ENCODE results near the gene CPLANE1. TPM values are rescaled to one million over a fixed set of nuclear protein-coding genes. Genes with fewer than 3 reads are reported as not detected.
"Not testable (repeated sequence)": the region's sequence is repeated elsewhere in the genome, so short reads cannot be mapped to it uniquely, and the experiment has no call there.

The CPLANE1 gene
- total and polyA plus RNA-seq, 2 donors = 5.3 to 89.6 TPM

- no peak overlapping the region for H3K27ac ChIP-seq (ENCODE audit: low read depth)
- peaks cover 1% of the 10 kb centered on the region for H3K4me1 ChIP-seq (ENCODE audit: insufficient read depth)
- DNase-seq (ENCODE audit: extremely low spot score) = no peak
- no peak overlapping the region for H3K4me3 ChIP-seq (ENCODE audit: low read depth, low read length)
- peaks cover 5% of the 10 kb centered on the region for H3K36me3 ChIP-seq (ENCODE audit: insufficient read depth)
Measured at GRCh38 chr5:37226377-37226776, 22.8 kb downstream of the CPLANE1 start.

- Histone ChIP-seq H3K4me3 (ENCODE audit: low read depth, low read length) (no peak overlapping the region), H3K27ac (ENCODE audit: low read depth) (no peak overlapping the region), H3K36me3 (ENCODE audit: insufficient read depth) (peaks cover 5% of the 10 kb centered on the region), H3K4me1 (ENCODE audit: insufficient read depth) (peaks cover 1% of the 10 kb centered on the region)
- DNase-seq (ENCODE audit: extremely low spot score) = no peak
Measured at GRCh38 chr5:37222181-37222580, 27.0 kb downstream of the CPLANE1 start.

GRCh38 chr5:37220426-37220825, 28.8 kb downstream of the CPLANE1 start:
- not testable (repeated sequence) for H3K4me1 ChIP-seq (ENCODE audit: insufficient read depth); H3K36me3 ChIP-seq (ENCODE audit: insufficient read depth); DNase-seq (ENCODE audit: extremely low spot score); H3K4me3 ChIP-seq (ENCODE audit: low read depth, low read length); H3K27ac ChIP-seq (ENCODE audit: low read depth)
- 96% methylated on average over 6 of the region's 6 CpGs for WGBS

GRCh38 chr5:37219384-37219783, 29.8 kb downstream of the CPLANE1 start:
- H3K4me1 ChIP-seq (ENCODE audit: insufficient read depth); H3K27ac ChIP-seq (ENCODE audit: low read depth); H3K36me3 ChIP-seq (ENCODE audit: insufficient read depth); H3K4me3 ChIP-seq (ENCODE audit: low read depth, low read length); DNase-seq (ENCODE audit: extremely low spot score): not testable (repeated sequence)
- 94% methylated on average over 5 of the region's 5 CpGs for WGBS

GRCh38 chr5:37217976-37218375, 31.2 kb downstream of the CPLANE1 start:
- peaks cover 5% of the 10 kb centered on the region for H3K36me3 ChIP-seq (ENCODE audit: insufficient read depth)
- WGBS = 72% methylated on average over 1 of the region's 1 CpG
- no peak overlapping the region for H3K27ac ChIP-seq (ENCODE audit: low read depth)
- H3K4me3 ChIP-seq (ENCODE audit: low read depth, low read length) = no peak overlapping the region
- peaks cover 1% of the 10 kb centered on the region for H3K4me1 ChIP-seq (ENCODE audit: insufficient read depth)
- no peak for DNase-seq (ENCODE audit: extremely low spot score)

- no peak for DNase-seq (ENCODE audit: extremely low spot score)
- no peak overlapping the region for H3K4me3 ChIP-seq (ENCODE audit: low read depth, low read length)
- peaks cover 3% of the 10 kb centered on the region for H3K36me3 ChIP-seq (ENCODE audit: insufficient read depth)
- WGBS = 23% methylated on average over 1 of the region's 1 CpG
- H3K27ac ChIP-seq (ENCODE audit: low read depth) = no peak overlapping the region
- H3K4me1 ChIP-seq (ENCODE audit: insufficient read depth) = no peaks in the 10 kb centered on the region
Measured at GRCh38 chr5:37214550-37214949, 34.6 kb downstream of the CPLANE1 start.

- DNase-seq (ENCODE audit: extremely low spot score) = no peak
- no peaks in the 10 kb centered on the region for H3K4me1 ChIP-seq (ENCODE audit: insufficient read depth)
- 92% methylated on average over 3 of the region's 3 CpGs for WGBS
- H3K27ac ChIP-seq (ENCODE audit: low read depth) = no peak overlapping the region
- peaks cover 3% of the 10 kb centered on the region for H3K36me3 ChIP-seq (ENCODE audit: insufficient read depth)
- H3K4me3 ChIP-seq (ENCODE audit: low read depth, low read length) = no peak overlapping the region
Measured at GRCh38 chr5:37212096-37212495, 37.1 kb downstream of the CPLANE1 start.

GRCh38 chr5:37211661-37212060, 37.5 kb downstream of the CPLANE1 start:
- Histone ChIP-seq H3K4me1 (ENCODE audit: insufficient read depth) (no peaks in the 10 kb centered on the region), H3K36me3 (ENCODE audit: insufficient read depth) (peaks cover 3% of the 10 kb centered on the region), H3K4me3 (ENCODE audit: low read depth, low read length) (no peak overlapping the region), H3K27ac (ENCODE audit: low read depth) (no peak overlapping the region)
- 88% methylated on average over 10 of the region's 10 CpGs for WGBS
- no peak for DNase-seq (ENCODE audit: extremely low spot score)

- Histone ChIP-seq H3K4me1 (ENCODE audit: insufficient read depth) (no peaks in the 10 kb centered on the region), H3K36me3 (ENCODE audit: insufficient read depth) (peaks cover 1% of the 10 kb centered on the region), H3K27ac (ENCODE audit: low read depth) (no peak overlapping the region), H3K4me3 (ENCODE audit: low read depth, low read length) (no peak overlapping the region)
- 63% methylated on average over 32 of the region's 32 CpGs for WGBS
- no peak for DNase-seq (ENCODE audit: extremely low spot score)
Measured at GRCh38 chr5:37208883-37209797, 40.0 kb downstream of the CPLANE1 start.

- 97% methylated on average over 3 of the region's 3 CpGs for WGBS
- peaks cover 4% of the 10 kb centered on the region for H3K36me3 ChIP-seq (ENCODE audit: insufficient read depth)
- no peak overlapping the region for H3K27ac ChIP-seq (ENCODE audit: low read depth)
- DNase-seq (ENCODE audit: extremely low spot score) = no peak
- H3K4me1 ChIP-seq (ENCODE audit: insufficient read depth) = no peaks in the 10 kb centered on the region
- no peak overlapping the region for H3K4me3 ChIP-seq (ENCODE audit: low read depth, low read length)
Measured at GRCh38 chr5:37207802-37208201, 41.4 kb downstream of the CPLANE1 start.

- Histone ChIP-seq H3K4me3 (ENCODE audit: low read depth, low read length) (no peak overlapping the region), H3K27ac (ENCODE audit: low read depth) (no peak overlapping the region), H3K36me3 (ENCODE audit: insufficient read depth) (peaks cover 4% of the 10 kb centered on the region), H3K4me1 (ENCODE audit: insufficient read depth) (no peaks in the 10 kb centered on the region)
- DNase-seq (ENCODE audit: extremely low spot score) = no peak
- WGBS = 92% methylated on average over 2 of the region's 2 CpGs
Measured at GRCh38 chr5:37206736-37207135, 42.4 kb downstream of the CPLANE1 start.

GRCh38 chr5:37198842-37199241, 50.3 kb downstream of the CPLANE1 start:
- H3K36me3 ChIP-seq (ENCODE audit: insufficient read depth) = peaks cover 7% of the 10 kb centered on the region
- WGBS = 95% methylated on average over 2 of the region's 2 CpGs
- no peak overlapping the region for H3K27ac ChIP-seq (ENCODE audit: low read depth)
- no peak for DNase-seq (ENCODE audit: extremely low spot score)
- no peak overlapping the region for H3K4me3 ChIP-seq (ENCODE audit: low read depth, low read length)
- H3K4me1 ChIP-seq (ENCODE audit: insufficient read depth) = no peaks in the 10 kb centered on the region

- peaks cover 5% of the 10 kb centered on the region for H3K36me3 ChIP-seq (ENCODE audit: insufficient read depth)
- DNase-seq (ENCODE audit: extremely low spot score) = no peak
- no peak overlapping the region for H3K4me3 ChIP-seq (ENCODE audit: low read depth, low read length)
- no peaks in the 10 kb centered on the region for H3K4me1 ChIP-seq (ENCODE audit: insufficient read depth)
- 87% methylated on average over 3 of the region's 3 CpGs for WGBS
- peak overlapping the region; percentile 38 for H3K27ac ChIP-seq (ENCODE audit: low read depth)
Measured at GRCh38 chr5:37198061-37198460, 51.1 kb downstream of the CPLANE1 start.

- H3K4me1 ChIP-seq (ENCODE audit: insufficient read depth) = no peaks in the 10 kb centered on the region
- WGBS = 79% methylated on average over 3 of the region's 3 CpGs
- H3K36me3 ChIP-seq (ENCODE audit: insufficient read depth) = peaks cover 5% of the 10 kb centered on the region
- H3K4me3 ChIP-seq (ENCODE audit: low read depth, low read length) = no peak overlapping the region
- no peak for DNase-seq (ENCODE audit: extremely low spot score)
- H3K27ac ChIP-seq (ENCODE audit: low read depth) = no peak overlapping the region
Measured at GRCh38 chr5:37197340-37198050, 51.7 kb downstream of the CPLANE1 start.
